Measurements from ENCODE around the gene MS4A10.

DNA sequence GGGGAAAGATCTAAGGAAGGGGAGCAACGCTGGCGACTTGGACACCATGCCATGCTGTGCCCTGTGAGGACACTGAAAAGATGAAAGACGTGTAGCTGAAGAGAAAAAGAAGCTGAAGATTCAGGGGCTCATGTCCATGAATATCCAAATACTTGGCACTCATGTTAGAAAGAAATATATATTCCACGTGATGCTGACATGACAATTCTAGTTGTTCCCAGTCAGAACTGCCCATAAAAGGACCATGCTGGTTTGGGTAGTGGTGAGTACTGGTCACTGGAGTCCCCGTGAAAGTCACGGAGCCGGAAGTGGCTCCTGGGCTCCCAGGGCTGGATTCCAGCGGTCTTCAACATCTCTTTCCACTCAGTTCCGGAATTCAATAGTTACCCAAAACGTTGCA, 18.6 kb upstream of the MS4A10 start:
- TF ChIP-seq EZH2 (IDR thresholded peaks at IDR 0.05; ENCODE audit: borderline replicate concordance) (no peak), EZH2phosphoT487 (IDR thresholded peaks at IDR 0.05; ENCODE audit: low read depth, severe bottlenecking, unreplicated experiment) (no peak)
- TF ChIP-seq, protein P1, sequence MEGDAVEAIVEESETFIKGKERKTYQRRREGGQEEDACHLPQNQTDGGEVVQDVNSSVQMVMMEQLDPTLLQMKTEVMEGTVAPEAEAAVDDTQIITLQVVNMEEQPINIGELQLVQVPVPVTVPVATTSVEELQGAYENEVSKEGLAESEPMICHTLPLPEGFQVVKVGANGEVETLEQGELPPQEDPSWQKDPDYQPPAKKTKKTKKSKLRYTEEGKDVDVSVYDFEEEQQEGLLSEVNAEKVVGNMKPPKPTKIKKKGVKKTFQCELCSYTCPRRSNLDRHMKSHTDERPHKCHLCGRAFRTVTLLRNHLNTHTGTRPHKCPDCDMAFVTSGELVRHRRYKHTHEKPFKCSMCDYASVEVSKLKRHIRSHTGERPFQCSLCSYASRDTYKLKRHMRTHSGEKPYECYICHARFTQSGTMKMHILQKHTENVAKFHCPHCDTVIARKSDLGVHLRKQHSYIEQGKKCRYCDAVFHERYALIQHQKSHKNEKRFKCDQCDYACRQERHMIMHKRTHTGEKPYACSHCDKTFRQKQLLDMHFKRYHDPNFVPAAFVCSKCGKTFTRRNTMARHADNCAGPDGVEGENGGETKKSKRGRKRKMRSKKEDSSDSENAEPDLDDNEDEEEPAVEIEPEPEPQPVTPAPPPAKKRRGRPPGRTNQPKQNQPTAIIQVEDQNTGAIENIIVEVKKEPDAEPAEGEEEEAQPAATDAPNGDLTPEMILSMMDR (IDR thresholded peaks at IDR 0.05; ENCODE audit: poor library complexity), result no peak
